Inflammatory macrophage (primary cell): ENCODE results near the gene TMEM191B.
"Not testable (repeated sequence)": the region's sequence is repeated elsewhere in the genome, so short reads cannot be mapped to it uniquely, and the experiment has no call there.

Experiments used
- DNase-seq, 2 donors: peaks; one replicate each; pipeline ENCODE4 v3.0.0-alpha.2; 2020 to 2022

TMEM191B gene

GRCh38 chr22:18558516-18558915, 30.9 kb downstream of the TMEM191B start:
- not testable (repeated sequence) for DNase-seq

- not testable (repeated sequence) for DNase-seq
Measured at GRCh38 chr22:18558939-18559338, 31.3 kb downstream of the TMEM191B start.

GRCh38 chr22:18560099-18560974, 32.7 kb downstream of the TMEM191B start:
- not testable (repeated sequence) for DNase-seq

GRCh38 chr22:18570509-18571246, 43.1 kb downstream of the TMEM191B start:
- not testable (repeated sequence) for DNase-seq

GRCh38 chr22:18573483-18574164, 46.0 kb downstream of the TMEM191B start:
- DNase-seq = not testable (repeated sequence)

GRCh38 chr22:18574555-18574954, 47.0 kb downstream of the TMEM191B start:
- DNase-seq = not testable (repeated sequence)

- not testable (repeated sequence) for DNase-seq
Measured at GRCh38 chr22:18575686-18576085, 48.1 kb downstream of the TMEM191B start.

GRCh38 chr22:18577090-18577818, 49.7 kb downstream of the TMEM191B start:
- DNase-seq = not testable (repeated sequence)

GRCh38 chr22:18577847-18578246, 50.2 kb downstream of the TMEM191B start:
- DNase-seq = peak in 1 of 2 donors; percentile 18
